WTC11 (cell line): ENCODE data around the gene RAD18.

ENCODE experiments used
- ATF1 ChIP-seq: sonication (generic); formaldehyde crosslinking; IDR thresholded peaks from 2 replicates; pipeline ENCODE4 v1.8.1; 2023; ENCODE audit warnings: mild to moderate bottlenecking, moderate library complexity, missing genetic modification reagents
- FOXJ3 ChIP-seq: sonication (generic); formaldehyde crosslinking; IDR thresholded peaks from 2 replicates; pipeline ENCODE4 v1.9.0; 2021; ENCODE audit warnings: missing genetic modification reagents, mild to moderate bottlenecking, borderline replicate concordance
- FOXK1 ChIP-seq: sonication (generic); formaldehyde crosslinking; IDR thresholded peaks from 2 replicates; pipeline ENCODE4 v1.8.0; 2022; ENCODE audit warnings: mild to moderate bottlenecking, moderate library complexity, missing genetic modification reagents
- JUN ChIP-seq: sonication (generic); formaldehyde crosslinking; IDR thresholded peaks from 2 replicates; pipeline ENCODE4 v1.8.0; 2023; ENCODE audit warnings: mild to moderate bottlenecking, missing genetic modification reagents
- MYBL2 ChIP-seq: sonication (generic); formaldehyde crosslinking; IDR thresholded peaks from 2 replicates; pipeline ENCODE4 v1.8.1; 2023; ENCODE audit warnings: mild to moderate bottlenecking, moderate library complexity, missing genetic modification reagents
- NR3C1 ChIP-seq: sonication (generic); formaldehyde crosslinking; conservative IDR thresholded peaks from 2 replicates; pipeline ENCODE4 v1.8.1; 2023; ENCODE audit warnings: low read depth, mild to moderate bottlenecking, missing genetic modification reagents
- SMAD3 ChIP-seq: sonication (generic); formaldehyde crosslinking; IDR thresholded peaks from 2 replicates; pipeline ENCODE4 v1.8.0; 2022; ENCODE audit warnings: missing genetic modification reagents, mild to moderate bottlenecking, borderline replicate concordance
- ZNF121 ChIP-seq: sonication (generic); formaldehyde crosslinking; IDR thresholded peaks from 2 replicates; pipeline ENCODE4 v1.8.0; 2023; ENCODE audit warnings: missing genetic modification reagents
- ZNF138 ChIP-seq: sonication (generic); formaldehyde crosslinking; conservative IDR thresholded peaks from 2 replicates; pipeline ENCODE4 v1.8.1; 2022; ENCODE audit warnings: mild to moderate bottlenecking, moderate library complexity, missing genetic modification reagents
- TF ChIP-seq, protein P1 (sequence below): fragments of 200-600 bp; IDR thresholded peaks from 2 replicates; pipeline ENCODE4 v1.8.0; 2022; ENCODE audit warnings: antibody characterized with exemption
- TF ChIP-seq, protein P2 (sequence below): sonication (generic); formaldehyde crosslinking; IDR thresholded peaks from 2 replicates; pipeline ENCODE4 v1.8.0; 2022; ENCODE audit warnings: mild to moderate bottlenecking, missing genetic modification reagents
- TF ChIP-seq, protein P3 (sequence below): sonication (generic); formaldehyde crosslinking; IDR thresholded peaks from 2 replicates; pipeline ENCODE4 v1.8.1; 2023; ENCODE audit warnings: mild to moderate bottlenecking, missing genetic modification reagents, moderate library complexity

DNA sequence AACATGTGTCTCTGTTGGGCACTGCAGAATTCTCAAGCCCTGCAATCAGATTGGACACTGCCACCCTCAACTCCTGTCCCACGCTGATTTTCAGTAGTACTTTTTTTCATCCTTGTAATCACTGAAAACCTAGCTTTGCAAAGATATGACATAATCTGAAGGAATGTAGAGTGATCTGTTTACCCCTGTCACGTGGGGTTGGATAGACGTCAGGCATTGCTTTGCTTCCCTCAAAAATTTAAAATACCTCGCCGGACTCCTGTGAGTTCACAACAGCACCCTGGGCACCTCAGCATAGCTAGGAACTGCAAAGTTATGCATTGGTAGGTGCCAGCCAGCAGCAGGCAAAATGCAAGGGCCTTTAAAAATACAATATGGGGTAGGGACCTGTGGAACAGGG, 122.7 kb downstream of the RAD18 start:
- no peak for TF ChIP-seq ATF1
- TF ChIP-seq, protein P1, sequence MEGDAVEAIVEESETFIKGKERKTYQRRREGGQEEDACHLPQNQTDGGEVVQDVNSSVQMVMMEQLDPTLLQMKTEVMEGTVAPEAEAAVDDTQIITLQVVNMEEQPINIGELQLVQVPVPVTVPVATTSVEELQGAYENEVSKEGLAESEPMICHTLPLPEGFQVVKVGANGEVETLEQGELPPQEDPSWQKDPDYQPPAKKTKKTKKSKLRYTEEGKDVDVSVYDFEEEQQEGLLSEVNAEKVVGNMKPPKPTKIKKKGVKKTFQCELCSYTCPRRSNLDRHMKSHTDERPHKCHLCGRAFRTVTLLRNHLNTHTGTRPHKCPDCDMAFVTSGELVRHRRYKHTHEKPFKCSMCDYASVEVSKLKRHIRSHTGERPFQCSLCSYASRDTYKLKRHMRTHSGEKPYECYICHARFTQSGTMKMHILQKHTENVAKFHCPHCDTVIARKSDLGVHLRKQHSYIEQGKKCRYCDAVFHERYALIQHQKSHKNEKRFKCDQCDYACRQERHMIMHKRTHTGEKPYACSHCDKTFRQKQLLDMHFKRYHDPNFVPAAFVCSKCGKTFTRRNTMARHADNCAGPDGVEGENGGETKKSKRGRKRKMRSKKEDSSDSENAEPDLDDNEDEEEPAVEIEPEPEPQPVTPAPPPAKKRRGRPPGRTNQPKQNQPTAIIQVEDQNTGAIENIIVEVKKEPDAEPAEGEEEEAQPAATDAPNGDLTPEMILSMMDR: no peak
- TF ChIP-seq, protein P2, sequence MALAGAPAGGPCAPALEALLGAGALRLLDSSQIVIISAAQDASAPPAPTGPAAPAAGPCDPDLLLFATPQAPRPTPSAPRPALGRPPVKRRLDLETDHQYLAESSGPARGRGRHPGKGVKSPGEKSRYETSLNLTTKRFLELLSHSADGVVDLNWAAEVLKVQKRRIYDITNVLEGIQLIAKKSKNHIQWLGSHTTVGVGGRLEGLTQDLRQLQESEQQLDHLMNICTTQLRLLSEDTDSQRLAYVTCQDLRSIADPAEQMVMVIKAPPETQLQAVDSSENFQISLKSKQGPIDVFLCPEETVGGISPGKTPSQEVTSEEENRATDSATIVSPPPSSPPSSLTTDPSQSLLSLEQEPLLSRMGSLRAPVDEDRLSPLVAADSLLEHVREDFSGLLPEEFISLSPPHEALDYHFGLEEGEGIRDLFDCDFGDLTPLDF: no peak
- TF ChIP-seq JUN (CRISPR knock-in tag): no peak
- TF ChIP-seq, protein P3, sequence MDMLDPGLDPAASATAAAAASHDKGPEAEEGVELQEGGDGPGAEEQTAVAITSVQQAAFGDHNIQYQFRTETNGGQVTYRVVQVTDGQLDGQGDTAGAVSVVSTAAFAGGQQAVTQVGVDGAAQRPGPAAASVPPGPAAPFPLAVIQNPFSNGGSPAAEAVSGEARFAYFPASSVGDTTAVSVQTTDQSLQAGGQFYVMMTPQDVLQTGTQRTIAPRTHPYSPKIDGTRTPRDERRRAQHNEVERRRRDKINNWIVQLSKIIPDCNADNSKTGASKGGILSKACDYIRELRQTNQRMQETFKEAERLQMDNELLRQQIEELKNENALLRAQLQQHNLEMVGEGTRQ (CRISPR knock-in tag): no peak
- no peak for TF ChIP-seq FOXK1 (CRISPR knock-in tag)
- TF ChIP-seq NR3C1 (CRISPR knock-in tag): no peak
- no peak for TF ChIP-seq MYBL2 (CRISPR knock-in tag)
- TF ChIP-seq FOXJ3 (CRISPR knock-in tag): no peak
- no peak for TF ChIP-seq SMAD3 (CRISPR knock-in tag)
- TF ChIP-seq ZNF138 (CRISPR knock-in tag): no peak
- TF ChIP-seq ZNF121 (CRISPR knock-in tag): no peak
